Activated gamma-delta T cell treated with anti-CD3 and anti-CD28 coated beads, Interleukin-2, amount 50 U/mL, for 16 hours (primary cell): ENCODE data around the gene GAL3ST3.

Experiments
- DNase-seq: peaks from one replicate; pipeline ENCODE4 v3.0.0-alpha.2; 2020; ENCODE audit warnings: low read depth

Gene GAL3ST3

DNA sequence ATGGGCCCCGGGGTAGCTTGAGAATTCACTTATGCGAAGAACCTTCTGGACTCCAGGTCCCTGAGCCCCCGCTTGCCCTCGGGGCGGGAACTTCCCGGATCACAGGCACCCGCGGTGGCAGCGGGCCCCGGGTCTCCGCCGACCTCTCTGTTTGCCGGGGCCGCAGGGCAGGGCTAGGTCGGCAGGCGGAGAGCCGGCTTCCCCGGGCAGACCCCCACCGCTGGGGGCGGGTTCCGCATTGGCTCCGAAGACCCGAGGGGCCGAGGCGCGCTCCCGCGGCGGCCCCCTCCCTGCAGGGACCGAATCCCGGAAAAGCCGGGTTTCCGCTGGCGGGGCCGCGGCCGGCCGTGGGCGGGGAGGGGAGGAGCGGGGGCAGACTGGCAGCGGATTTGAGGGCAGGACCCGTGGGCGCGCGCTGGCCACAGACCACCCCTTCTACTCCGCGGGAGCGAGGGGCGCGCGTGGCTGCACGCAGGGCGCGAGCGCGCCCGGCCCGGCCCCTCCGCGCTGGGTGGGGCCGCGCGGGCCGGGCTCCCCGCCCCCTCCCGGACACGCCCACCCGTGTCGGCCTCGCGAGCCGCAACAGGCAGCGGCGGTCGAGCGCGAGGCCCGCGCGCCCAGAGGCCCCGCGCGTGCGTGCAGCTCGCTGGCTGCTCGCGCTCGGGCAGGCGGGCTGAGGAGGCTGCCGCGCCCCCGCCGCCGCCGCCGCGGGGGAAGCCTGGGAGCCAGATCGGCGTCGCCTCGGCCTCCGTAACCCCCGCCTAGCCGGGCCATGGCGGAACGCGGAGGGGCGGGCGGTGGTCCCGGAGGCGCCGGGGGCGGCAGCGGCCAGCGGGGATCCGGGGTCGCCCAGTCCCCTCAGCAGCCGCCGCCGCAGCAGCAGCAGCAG is 21.0 kb upstream of the GAL3ST3 start, which contains the start of gene PACS1:
Gene PACS1 (plus strand): TSS at position 558 of the 889 bp plus-strand sequence. CDS start 215 bp downstream, at position 773.
- DNase-seq, result peak; percentile 74

DNA sequence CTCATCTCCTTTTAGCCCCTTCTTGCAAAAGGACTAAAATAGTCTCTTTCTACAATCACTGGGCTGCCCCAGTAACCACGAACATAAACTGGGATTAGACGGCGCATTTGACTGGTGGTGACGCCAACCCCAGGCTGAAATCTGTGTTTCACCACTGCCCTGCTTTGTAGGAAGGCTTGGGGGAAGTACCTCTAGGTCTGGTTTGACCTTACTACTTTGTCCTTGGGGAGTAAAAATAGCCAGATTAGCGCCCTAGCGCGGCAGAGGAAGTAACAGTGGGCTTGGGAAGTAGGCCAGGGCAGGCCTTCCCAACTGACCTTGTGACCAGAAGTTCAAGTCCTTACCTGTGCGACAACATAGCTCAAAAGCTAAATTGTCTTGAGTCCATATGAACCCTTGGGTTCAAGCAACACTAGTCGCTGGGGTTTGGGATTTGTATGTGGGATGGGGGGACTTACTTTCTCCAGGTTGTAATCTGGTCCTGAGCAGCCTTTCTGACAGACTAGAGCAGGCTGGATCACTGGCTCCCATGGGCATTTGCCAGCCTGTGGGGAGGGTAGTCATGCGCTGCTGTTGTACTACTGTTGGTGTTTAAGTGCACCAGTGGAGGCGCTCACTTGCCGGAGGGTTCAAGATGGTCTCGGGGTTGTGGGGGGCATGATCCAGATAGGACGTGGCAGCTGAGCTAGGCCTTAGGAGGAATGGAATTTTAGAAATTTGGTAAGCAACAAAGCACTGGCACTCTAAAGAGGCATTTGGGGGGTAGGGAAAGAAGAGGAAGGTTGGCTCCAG is 20.2 kb upstream of the GAL3ST3 start:
- DNase-seq, result no peak

DNA sequence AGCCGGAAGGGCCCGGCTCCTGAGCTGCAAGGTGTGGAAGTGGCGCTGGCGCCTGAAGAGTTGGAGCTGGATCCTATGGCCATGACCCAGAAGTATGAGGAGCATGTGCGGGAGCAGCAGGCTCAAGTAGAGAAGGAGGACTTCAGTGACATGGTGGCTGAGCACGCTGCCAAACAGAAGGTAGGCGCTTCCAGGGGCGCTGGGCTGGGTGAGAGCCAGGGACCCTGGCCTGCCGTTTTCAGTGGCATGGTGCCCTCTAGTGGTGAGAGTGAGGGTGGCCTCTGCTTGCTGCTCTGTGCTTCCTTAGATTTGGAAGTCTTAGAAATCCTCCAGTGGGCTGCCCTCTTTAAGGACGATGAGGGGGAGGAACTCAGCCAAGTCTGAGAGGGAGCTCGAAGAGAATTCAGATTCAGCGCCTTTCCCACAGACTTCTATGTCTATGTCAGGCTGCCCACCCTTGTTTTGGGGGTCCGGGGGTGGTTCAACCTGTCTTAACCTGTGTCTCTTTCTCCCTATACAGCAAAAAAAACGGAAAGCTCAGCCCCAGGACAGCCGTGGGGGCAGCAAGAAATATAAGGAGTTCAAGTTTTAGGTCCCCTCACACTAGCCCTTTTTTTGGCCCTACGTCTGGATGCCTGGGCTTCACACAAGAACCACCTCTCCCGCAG is 19.3 kb upstream of the GAL3ST3 start:
- DNase-seq, result peak; percentile 69

DNA sequence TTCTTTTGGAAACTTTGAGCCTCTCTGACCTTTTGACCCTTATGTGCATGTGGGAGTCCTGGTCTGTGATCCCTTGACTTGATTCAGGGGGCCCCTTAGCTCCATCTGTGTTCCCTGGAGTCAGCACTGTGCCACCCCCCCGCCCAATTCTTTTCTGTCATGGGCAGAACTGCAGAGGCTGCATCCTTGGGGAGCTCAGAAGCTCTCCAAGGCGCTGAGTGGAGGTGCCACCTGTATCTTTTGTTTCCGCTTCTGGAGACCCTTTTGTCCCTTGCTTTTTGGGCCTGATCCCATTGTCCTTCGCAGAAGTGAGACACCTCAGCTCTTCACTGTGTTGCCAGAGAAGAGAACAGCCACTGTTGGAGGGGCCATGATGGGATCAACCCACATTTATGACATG is 18.7 kb upstream of the GAL3ST3 start:
- no peak for DNase-seq

DNA sequence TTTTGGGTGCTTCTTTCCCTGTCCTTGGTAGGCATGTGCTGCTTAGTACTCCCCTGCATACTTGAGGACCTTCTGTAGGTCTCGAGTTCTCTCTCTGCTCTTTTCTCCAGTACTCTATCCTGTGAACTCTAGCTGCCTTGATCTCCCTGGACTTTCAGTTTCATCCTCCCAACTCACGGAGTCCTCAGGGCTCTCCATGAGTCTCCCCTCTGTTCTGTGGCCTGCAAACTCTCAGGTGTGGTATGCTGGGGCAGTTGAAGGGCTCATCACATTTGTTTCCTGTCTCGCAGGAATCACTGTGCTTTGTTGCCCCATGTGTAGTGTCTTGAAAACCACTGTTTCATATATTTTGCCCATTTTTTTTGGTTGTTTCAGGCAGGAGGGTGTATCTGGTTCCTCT is 17.8 kb upstream of the GAL3ST3 start:
- no peak for DNase-seq

DNA sequence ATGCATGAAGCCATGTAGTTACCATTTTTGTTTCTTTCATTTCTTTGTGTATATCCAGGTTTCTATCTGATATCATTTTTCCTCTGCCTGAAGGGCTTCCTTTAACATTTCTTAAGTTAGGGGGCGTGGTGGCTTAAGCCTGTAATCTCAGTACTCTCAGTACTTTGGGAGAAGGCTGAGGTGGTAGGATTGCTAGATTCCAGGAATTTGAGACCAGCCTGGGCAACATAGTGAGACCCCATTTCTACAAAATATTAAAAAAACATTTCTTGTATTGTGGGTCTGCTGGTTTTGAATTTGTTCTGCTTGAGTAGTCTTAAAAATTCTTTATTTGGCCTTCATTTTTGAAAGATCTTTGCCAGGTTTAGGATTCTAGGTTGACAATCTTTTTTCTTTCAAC is 15.6 kb upstream of the GAL3ST3 start:
- DNase-seq, result no peak

DNA sequence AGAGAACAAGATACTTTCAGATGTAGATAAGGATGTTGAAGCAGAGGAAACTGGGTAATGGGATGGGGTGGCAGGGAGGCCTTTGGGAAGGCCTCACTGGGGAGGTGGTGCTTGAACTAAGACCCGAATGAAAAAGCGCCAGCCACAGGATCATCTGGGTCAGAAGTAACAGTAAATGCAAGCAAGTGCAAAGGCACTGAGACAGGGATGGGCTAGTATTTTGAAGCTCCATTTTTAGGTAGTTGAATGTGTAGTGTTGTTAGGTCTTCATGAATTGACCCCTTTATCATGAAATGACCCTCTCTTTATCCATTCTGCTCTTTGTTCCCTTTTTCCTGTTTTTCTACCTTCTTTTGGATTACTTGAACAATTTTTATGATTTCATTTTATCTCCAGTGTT is 14.9 kb upstream of the GAL3ST3 start:
- no peak for DNase-seq

DNA sequence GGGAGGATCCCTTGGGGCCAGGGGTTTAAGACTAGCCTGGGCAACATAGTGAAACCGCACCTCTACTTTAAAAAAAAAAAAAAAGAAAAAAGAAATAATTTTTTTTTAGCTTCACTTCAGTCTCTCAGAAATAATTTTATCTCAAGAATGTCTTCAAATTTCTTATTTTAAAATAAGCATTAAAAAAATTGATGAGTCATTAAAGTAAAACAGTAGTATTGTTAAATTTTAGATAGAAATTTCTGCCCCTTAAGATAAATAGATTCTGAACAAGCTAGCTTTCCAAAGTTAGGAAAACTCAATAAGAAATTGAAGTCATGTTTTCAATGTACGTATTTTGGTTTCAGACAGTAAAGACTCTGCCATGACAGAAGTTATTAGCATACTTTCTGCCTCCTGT is 13.4 kb upstream of the GAL3ST3 start:
- DNase-seq, result no peak

DNA sequence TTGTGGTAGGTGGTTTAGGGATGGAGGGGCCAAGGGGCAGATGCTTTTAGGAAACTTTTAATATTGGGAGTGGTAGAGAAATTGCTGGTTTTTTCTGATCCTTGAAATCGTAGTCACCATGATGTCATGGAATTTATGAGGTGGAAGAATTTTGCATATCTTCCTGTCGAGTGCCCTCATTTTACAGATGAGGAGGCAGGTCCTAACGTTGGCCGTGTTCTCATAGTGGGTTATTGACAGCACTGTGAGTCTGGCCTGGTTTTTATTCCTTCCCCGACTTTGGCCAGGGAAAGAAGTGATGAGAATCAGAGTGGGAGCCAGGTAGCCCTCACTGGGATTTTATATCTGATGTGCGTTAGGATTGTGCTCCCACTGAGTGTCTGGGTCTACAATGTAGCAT is 12.3 kb upstream of the GAL3ST3 start:
- DNase-seq, result no peak

DNA sequence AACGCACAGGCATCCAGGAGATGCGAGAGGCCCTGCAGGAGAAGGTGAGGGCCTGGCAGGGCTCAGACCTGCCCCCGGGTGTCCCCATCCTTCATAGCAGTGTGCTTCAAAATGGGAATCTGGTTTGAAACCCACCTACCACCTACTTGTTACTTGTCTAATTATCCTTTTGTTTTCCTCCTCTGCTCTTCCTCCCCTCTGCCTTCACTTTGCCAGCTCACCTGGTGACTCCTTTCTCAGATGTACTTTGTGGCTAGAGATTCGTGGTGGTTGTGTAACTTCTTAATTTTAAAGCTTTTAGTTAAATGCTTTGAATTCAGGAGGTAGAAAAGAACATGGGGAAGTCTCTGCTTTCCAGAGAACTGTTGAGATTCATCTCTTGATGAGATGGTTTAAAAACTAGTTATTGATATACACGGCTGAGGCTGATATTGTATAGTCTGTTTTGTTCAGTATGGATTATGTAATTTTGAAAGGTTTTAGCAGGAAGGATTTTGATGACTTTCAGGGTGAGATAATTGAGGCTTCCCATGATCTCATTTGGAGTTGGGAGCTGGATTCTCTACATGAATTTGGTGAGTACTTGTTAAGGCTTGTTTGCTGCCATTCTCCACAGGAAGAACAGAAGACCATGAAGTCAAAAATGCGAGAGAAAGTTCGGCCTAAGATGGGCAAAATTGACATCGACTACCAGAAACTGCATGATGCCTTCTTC is 11.2 kb upstream of the GAL3ST3 start:
- no peak for DNase-seq

DNA sequence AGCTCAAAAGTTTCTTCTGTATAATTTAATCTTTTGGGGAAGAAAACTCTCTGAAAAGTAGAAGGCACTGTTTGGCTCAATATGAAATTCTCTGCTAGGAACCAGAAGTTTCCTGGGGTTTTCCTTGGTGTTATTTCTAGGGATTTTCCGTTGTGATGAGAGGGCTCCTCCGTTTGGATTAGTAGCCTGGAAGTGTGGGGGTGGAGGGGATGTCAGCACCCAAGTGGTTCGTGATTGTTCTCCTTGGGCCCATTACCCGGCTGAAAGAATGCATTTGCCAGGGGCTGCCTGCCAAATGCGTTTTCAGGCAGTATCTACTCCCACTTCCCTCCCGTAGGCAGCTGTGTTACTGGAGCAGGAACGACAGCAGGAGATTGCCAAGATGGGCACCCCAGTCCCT is 7.5 kb upstream of the GAL3ST3 start:
- DNase-seq, result no peak

DNA sequence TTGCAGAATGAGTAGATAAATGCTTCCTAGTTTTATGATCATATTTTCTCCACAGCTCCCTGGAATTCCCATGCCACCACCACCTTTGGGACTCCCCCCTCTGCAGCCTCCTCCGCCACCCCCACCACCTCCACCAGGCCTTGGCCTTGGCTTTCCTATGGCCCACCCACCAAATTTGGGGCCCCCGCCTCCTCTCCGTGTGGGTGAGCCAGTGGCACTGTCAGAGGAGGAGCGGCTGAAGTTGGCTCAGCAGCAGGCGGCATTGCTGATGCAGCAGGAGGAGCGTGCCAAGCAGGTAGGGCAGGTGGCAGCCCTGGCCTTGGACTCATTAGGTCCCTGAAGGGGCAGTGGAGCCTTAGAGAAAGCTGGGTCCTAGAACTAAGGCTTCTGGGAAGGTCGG is 6.1 kb upstream of the GAL3ST3 start:
- no peak for DNase-seq

DNA sequence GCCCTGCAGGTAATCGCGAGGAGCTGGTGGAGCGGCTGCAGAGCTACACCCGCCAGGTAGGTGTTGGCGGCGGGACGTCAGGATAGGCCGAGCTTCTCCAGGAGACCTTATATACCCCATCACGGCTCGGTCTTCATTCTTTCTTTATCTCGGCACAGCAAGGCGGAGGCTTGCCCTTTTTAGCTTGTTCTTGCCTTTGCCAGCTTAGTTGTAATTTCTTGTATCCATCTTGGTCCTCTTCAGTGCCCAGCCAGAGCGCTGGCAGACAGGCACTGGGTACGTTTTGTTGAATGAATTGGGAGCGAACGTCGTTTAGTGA is 3.7 kb upstream of the GAL3ST3 start:
- no peak for DNase-seq

DNA sequence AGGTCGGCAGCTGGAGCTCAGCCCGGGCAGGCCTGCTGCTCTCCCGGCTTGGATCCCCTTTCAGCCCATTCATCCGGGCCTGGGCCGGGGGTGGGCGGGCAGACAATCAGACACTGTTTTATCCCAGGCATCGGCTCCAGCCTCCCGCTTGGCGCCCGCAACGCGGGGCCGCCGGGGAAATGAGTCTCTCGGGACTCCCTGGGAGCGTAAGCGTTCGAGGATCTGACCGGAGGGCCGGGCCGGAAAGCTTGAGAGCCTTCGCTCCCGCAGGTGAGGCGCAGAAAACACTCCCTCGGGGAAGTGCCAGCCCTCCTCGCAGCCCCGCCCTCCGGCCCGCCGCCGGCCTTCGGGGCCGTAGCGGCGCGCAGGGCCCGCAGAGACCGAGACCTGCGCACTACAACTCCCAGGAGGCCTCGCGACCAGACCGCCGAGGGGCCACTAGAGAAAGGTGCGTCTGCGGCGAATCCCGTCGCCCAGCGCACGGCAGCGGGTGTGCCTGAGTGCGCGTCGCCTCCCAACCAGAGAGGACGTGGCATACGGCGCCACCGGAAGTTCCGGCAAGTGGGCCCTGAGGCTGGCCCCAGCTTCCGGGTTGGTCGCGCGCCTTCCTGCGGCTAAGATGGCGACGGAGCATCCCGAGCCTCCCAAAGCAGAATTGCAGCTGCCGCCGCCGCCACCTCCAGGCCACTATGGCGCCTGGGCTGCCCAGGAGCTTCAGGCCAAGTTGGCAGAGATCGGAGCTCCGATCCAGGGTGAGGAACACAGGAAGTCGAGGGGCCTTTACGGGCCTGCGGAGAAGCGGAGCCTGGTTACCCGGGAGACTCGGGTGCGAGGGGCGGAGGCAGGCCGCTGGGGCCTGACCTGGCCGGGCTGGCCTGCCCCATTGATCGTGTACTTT is 3.1 kb upstream of the GAL3ST3 start, which contains the start of gene SF3B2:
Gene SF3B2 (plus strand): TSS at position 599 of the 898 bp plus-strand sequence. CDS start 21 bp downstream, at position 620.
- DNase-seq, result peak; percentile 93

DNA sequence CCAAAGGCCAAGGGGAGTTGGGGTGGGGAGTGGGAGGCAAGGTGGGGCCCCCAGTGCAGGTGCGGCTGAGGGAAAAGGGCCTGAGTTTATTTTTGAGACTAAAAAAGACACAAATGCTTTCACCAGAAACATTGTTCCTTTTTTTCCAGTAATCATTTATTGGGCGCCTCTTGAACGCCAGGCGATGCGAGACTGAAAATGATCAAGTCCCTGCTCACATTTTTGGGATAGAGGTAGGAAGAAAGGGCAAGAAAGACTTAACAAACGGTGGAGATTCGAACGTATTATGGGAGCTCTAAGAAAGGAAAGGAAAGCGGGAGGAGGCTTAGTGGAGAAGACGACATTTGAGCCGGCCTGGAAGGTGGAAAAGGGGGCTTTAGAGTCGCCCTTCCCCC is 2.4 kb upstream of the GAL3ST3 start:
- no peak for DNase-seq

DNA sequence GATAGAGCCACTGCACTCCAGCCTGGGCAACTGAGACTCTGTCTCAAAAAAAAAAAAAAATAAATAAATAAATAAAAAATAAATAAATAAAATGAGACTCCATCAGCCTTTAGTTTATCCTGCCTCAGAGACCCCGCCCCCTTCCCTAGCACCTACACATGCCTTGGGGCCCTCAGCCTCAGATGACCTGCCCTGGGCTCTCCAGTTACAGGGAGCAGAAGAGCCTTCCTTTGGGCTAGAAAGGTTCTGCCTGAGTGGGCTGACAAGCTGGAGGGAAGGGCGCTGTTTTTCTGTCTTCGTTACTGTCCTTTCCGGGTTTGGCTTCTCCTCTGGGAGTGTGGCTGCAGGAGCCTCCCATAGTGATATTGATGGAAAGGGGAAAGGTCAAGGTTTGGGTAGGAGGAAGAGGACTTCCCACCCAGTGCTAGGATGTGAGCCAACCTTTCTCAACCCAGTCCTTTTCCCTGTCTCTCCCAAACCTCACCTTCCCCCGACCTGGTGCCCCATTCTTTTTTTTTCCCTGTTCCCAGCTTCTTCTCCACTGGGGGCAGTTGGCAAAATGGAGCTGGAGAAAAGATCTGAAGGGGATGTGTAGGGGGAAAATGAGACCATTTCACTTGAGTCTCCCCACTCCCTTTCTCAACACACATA is 1.7 kb upstream of the GAL3ST3 start:
- DNase-seq, result no peak

DNA sequence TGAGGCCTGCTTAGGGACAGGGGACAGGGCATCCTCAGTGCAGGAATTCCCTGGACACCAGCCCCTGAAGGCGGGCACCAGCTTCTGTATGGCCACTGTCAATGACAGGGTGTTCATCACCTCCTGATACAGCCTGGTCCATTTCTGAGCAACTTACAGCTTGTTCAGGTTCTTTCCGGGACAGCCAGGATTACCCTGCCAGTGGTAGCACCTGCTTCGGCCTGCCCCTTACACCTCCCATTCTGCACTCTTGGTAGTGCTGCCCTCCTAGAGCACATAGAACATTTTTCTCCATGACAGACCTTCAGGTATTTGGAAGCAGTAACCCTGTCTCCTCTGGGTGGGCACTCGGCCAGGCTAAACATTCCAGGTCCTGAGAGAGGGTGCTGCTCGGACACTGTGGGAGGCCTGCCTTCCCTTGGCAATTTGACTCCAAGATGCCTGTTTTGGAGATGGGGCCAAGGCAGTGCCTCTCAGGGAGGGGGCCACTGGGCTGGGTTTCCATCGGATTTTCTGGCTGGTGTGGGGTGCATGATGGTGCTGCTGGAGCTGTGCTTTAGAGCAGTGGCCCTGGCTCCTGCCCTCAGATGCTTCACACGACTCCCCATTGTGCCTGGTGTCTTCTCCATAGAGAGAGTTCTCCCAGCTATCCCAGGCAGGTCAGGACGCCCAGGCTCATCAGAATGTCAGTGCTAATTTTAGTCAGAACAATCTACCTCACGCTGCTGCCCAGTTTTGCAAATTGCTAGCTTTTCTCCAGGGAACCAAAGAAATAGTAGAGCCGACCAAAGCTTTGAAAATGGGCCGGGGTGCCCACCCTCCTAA is 1.2 kb downstream of the GAL3ST3 start:
- no peak for DNase-seq

DNA sequence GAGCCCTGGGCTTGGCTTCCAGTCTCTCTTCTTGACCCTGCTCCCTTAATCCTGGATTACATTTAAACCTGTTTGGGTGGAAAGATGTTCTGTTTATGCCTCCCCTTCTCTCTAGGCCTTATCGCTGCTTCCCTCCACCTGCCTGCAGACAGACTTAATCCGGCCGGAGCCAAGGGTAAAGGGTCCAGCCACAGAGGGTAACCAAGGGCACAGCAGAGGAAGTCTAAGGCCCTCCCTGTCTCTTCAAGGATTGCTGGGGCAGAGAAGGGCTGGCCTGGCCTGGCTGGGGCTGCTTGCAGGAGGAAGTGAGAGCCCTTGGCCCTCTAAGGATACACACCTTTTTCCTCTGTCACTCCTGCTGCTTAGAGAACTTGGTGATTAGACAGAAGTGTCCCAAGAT is 2.1 kb downstream of the GAL3ST3 start:
- no peak for DNase-seq

DNA sequence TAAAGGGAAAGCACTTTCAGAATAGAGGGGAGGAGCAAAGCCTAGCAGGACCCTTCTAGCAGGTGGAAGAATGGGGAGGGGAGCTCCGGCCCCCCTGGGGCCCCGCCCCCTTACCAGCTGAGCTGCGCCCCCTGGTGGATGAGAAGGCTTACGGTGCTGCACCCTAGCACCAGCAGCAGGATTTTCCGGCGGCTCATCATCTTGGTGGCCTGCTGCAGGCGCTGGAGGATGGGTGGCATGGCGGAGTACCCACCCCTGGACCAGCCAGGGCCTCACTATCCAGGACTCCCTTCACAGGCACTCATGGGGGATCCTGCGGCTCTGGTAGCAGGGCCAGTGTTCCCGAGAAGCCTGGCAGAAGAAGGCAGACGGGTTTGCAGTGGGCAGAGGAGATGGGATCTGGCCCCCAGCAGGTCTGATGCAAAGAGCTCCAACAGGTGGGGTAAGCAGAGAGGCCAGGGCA is 3.8 kb downstream of the GAL3ST3 start:
- peak; percentile 78 for DNase-seq
